NOMO-1 treated with DMSO at 0.1 percent for 48 hours (cell line): ENCODE measurements around the gene ST6GALNAC3.
"Not testable (repeated sequence)": the region's sequence is repeated elsewhere in the genome, so short reads cannot be mapped to it uniquely, and the experiment has no call there.

Source experiments
- DNase-seq: peaks from one replicate; lab custom pipeline; 2025; ENCODE audit not compliant: unreplicated experiment; lab: John Stamatoyannopoulos, UW

ST6GALNAC3 gene

GRCh38 chr1:76238094-76238628 lies 163.6 kb downstream of the ST6GALNAC3 start:
- no peak for DNase-seq

- DNase-seq, result no peak
Observed at GRCh38 chr1:76239470-76239918, 164.9 kb downstream of the ST6GALNAC3 start.

GRCh38 chr1:76240316-76240715 lies 165.8 kb downstream of the ST6GALNAC3 start:
- no peak for DNase-seq

- DNase-seq, result not testable (repeated sequence)
Observed at GRCh38 chr1:76242587-76242986, 168.0 kb downstream of the ST6GALNAC3 start.

GRCh38 chr1:76247261-76247852 lies 172.8 kb downstream of the ST6GALNAC3 start:
- DNase-seq, result no peak

- DNase-seq, result no peak
Observed at GRCh38 chr1:76250271-76250670, 175.7 kb downstream of the ST6GALNAC3 start.

GRCh38 chr1:76252431-76252830 lies 177.9 kb downstream of the ST6GALNAC3 start:
- no peak for DNase-seq

GRCh38 chr1:76254104-76255030 lies 179.8 kb downstream of the ST6GALNAC3 start:
- no peak for DNase-seq

- DNase-seq, result no peak
Observed at GRCh38 chr1:76256289-76257223, 182.0 kb downstream of the ST6GALNAC3 start.

GRCh38 chr1:76257823-76258222 lies 183.3 kb downstream of the ST6GALNAC3 start:
- no peak for DNase-seq

GRCh38 chr1:76259270-76259669 lies 184.7 kb downstream of the ST6GALNAC3 start:
- no peak for DNase-seq

GRCh38 chr1:76260279-76260678 lies 185.7 kb downstream of the ST6GALNAC3 start:
- DNase-seq, result no peak

- DNase-seq, result no peak
Observed at GRCh38 chr1:76262601-76263000, 188.1 kb downstream of the ST6GALNAC3 start.

- no peak for DNase-seq
Observed at GRCh38 chr1:76264642-76265041, 190.1 kb downstream of the ST6GALNAC3 start.

- DNase-seq, result no peak
Observed at GRCh38 chr1:76266762-76267161, 192.2 kb downstream of the ST6GALNAC3 start.

- DNase-seq, result no peak
Observed at GRCh38 chr1:76267631-76268030, 193.1 kb downstream of the ST6GALNAC3 start.

GRCh38 chr1:76268341-76268740 lies 193.8 kb downstream of the ST6GALNAC3 start:
- no peak for DNase-seq

GRCh38 chr1:76269155-76269554 lies 194.6 kb downstream of the ST6GALNAC3 start:
- DNase-seq, result no peak

GRCh38 chr1:76274302-76274701 lies 199.8 kb downstream of the ST6GALNAC3 start:
- no peak for DNase-seq

- no peak for DNase-seq
Observed at GRCh38 chr1:76274718-76275117, 200.2 kb downstream of the ST6GALNAC3 start.

- no peak for DNase-seq
Observed at GRCh38 chr1:76278711-76279100, 204.2 kb downstream of the ST6GALNAC3 start.
